DOHH2 (cell line): Measurements from ENCODE around the gene ZBTB44.

Experiments used
- CTCF ChIP-seq: fragments of 200-600 bp; sonication (generic); IDR thresholded peaks from one replicate; pipeline ENCODE4 v1.5.1; 2014; ENCODE audit warnings: antibody characterized with exemption, mild to moderate bottlenecking, low read depth, low read length; ENCODE audit not compliant: poor library complexity, severe bottlenecking
- EZH2phosphoT487 ChIP-seq: fragments of 200-600 bp; sonication (generic); IDR thresholded peaks from 2 replicates; pipeline ENCODE4 v1.6.1; 2017; ENCODE audit warnings: borderline replicate concordance, mild to moderate bottlenecking, antibody characterized with exemption, low read length, moderate library complexity, mixed read lengths

- TF ChIP-seq CTCF (no peak), EZH2phosphoT487 (no peak)
Observed at GRCh38 chr11:130177782-130178181, 136.9 kb downstream of the ZBTB44 start.
